Measurements from ENCODE around the gene ATG101. TPM values are rescaled to one million over a fixed set of nuclear protein-coding genes. Genes with fewer than 3 reads are reported as not detected.

The ATG101 gene
- total and polyA plus RNA-seq, 2 of the 13 experiments (the other 11 are each of a cell fraction or from before 2014, with no cell fraction given) = 58.2 to 67.7 TPM

GRCh38 chr12:52032804-52033445, 36.9 kb upstream of the ATG101 start:
- ChIA-PET CTCF (ENCODE audit: low intra/inter-chr PET ratio, low total read pairs) (no interaction called here), POLR2A (interaction anchor here (0.5 to 2.4 kb wide), 17 partner anchors 9 to 1237 kb away, joined by 3 to 34 read pairs (median 4); partner anchors contain the start of genes ATG101, KRT18 and NR4A1)
- H3K79me2 ChIP-seq (ENCODE audit: insufficient read depth, low read length) = no peaks in the 10 kb centered on the region
- peak overlapping the region; percentile 85 for H3K4me2 ChIP-seq (ENCODE audit: low read depth, low read length)
- H3K27ac ChIP-seq (ENCODE audit: extremely low read length, insufficient read depth, low read length) = no peak overlapping the region
- intact Hi-C loops (cut with micrococcal nuclease; ENCODE audit: unreplicated experiment) (no loop called here), in situ Hi-C loops (cut with HindIII; ENCODE audit: extremely low pct_ligation_motif_present, low pct_unique_long_range_greater_than_20kb) (no loop called here)
- no peaks in the 10 kb centered on the region for H4K20me1 ChIP-seq (ENCODE audit: insufficient read depth, low read length)
- DNase-seq (ENCODE audit: low spot score) (peak; percentile 90), ATAC-seq (peak; percentile 96), FAIRE-seq (peak; percentile 89)
- H3K9me3 ChIP-seq (ENCODE audit: low read length) = no peaks in the 10 kb centered on the region
- H3K4me3 ChIP-seq (replicated peaks in 1 of 3; ENCODE audit: insufficient read depth in 1 of 3, low read depth in 2 of 3, low read length in 3 of 3) = peak overlapping the region; percentile 31 to 51 (median 37); a peak in 5 of 6 replicates
- 5% methylated on average over 11 of the region's 48 CpGs for WGBS (ENCODE audit: low lambda C conversion rate)
- no peaks in the 10 kb centered on the region for H3K36me3 ChIP-seq (replicated peaks in 1 of 2; ENCODE audit: control insufficient read depth in 1 of 2, insufficient read depth in 2 of 2, low read length in 2 of 2)
- peaks cover 3 to 40% of the 10 kb centered on the region in 2 experiments; a peak in 4 of 5 replicates for H3K27me3 ChIP-seq (ENCODE audit: control insufficient read depth in 1 of 2, insufficient read depth in 2 of 2, low read length in 2 of 2)
- peak overlapping the region; percentile 20 for H2AFZ ChIP-seq (ENCODE audit: low read length)
- no TSS peak for BruUV-seq (replicated peaks)
- peaks cover 35% of the 10 kb centered on the region for H3K4me1 ChIP-seq (ENCODE audit: insufficient read depth, low read length)
- peak overlapping the region; percentile 64; the same call in 1 of the 2 replicates for H3K9ac ChIP-seq (ENCODE audit: insufficient read depth, low read depth, low read length)
- no peak for TF ChIP-seq ZNF775 (CRISPR knock-in tag; IDR thresholded peaks at IDR 0.05; ENCODE audit: borderline replicate concordance)
- TF ChIP-seq ZNF563 (CRISPR knock-in tag; IDR thresholded peaks at IDR 0.05) = no peak
- no peak for TF ChIP-seq ZNF850 (CRISPR knock-in tag; conservative IDR thresholded peaks at IDR 0.05)
- TF ChIP-seq, protein P1, sequence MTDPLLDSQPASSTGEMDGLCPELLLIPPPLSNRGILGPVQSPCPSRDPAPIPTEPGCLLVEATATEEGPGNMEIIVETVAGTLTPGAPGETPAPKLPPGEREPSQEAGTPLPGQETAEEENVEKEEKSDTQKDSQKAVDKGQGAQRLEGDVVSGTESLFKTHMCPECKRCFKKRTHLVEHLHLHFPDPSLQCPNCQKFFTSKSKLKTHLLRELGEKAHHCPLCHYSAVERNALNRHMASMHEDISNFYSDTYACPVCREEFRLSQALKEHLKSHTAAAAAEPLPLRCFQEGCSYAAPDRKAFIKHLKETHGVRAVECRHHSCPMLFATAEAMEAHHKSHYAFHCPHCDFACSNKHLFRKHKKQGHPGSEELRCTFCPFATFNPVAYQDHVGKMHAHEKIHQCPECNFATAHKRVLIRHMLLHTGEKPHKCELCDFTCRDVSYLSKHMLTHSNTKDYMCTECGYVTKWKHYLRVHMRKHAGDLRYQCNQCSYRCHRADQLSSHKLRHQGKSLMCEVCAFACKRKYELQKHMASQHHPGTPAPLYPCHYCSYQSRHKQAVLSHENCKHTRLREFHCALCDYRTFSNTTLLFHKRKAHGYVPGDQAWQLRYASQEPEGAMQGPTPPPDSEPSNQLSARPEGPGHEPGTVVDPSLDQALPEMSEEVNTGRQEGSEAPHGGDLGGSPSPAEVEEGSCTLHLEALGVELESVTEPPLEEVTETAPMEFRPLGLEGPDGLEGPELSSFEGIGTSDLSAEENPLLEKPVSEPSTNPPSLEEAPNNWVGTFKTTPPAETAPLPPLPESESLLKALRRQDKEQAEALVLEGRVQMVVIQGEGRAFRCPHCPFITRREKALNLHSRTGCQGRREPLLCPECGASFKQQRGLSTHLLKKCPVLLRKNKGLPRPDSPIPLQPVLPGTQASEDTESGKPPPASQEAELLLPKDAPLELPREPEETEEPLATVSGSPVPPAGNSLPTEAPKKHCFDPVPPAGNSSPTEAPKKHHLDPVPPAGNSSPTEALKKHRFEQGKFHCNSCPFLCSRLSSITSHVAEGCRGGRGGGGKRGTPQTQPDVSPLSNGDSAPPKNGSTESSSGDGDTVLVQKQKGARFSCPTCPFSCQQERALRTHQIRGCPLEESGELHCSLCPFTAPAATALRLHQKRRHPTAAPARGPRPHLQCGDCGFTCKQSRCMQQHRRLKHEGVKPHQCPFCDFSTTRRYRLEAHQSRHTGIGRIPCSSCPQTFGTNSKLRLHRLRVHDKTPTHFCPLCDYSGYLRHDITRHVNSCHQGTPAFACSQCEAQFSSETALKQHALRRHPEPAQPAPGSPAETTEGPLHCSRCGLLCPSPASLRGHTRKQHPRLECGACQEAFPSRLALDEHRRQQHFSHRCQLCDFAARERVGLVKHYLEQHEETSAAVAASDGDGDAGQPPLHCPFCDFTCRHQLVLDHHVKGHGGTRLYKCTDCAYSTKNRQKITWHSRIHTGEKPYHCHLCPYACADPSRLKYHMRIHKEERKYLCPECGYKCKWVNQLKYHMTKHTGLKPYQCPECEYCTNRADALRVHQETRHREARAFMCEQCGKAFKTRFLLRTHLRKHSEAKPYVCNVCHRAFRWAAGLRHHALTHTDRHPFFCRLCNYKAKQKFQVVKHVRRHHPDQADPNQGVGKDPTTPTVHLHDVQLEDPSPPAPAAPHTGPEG (CRISPR knock-in tag; IDR thresholded peaks at IDR 0.05) = no peak
- TF ChIP-seq, protein P2, sequence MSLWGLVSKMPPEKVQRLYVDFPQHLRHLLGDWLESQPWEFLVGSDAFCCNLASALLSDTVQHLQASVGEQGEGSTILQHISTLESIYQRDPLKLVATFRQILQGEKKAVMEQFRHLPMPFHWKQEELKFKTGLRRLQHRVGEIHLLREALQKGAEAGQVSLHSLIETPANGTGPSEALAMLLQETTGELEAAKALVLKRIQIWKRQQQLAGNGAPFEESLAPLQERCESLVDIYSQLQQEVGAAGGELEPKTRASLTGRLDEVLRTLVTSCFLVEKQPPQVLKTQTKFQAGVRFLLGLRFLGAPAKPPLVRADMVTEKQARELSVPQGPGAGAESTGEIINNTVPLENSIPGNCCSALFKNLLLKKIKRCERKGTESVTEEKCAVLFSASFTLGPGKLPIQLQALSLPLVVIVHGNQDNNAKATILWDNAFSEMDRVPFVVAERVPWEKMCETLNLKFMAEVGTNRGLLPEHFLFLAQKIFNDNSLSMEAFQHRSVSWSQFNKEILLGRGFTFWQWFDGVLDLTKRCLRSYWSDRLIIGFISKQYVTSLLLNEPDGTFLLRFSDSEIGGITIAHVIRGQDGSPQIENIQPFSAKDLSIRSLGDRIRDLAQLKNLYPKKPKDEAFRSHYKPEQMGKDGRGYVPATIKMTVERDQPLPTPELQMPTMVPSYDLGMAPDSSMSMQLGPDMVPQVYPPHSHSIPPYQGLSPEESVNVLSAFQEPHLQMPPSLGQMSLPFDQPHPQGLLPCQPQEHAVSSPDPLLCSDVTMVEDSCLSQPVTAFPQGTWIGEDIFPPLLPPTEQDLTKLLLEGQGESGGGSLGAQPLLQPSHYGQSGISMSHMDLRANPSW (CRISPR knock-in tag; IDR thresholded peaks at IDR 0.05; ENCODE audit: borderline replicate concordance) = no peak; the same call in 1 of the 2 replicates
- TF ChIP-seq NFE2L1 (CRISPR knock-in tag; IDR thresholded peaks at IDR 0.05; ENCODE audit: borderline replicate concordance) = no peak
- no peak for TF ChIP-seq RARG (CRISPR knock-in tag; IDR thresholded peaks at IDR 0.05; ENCODE audit: low read depth)
- TF ChIP-seq, protein P3, sequence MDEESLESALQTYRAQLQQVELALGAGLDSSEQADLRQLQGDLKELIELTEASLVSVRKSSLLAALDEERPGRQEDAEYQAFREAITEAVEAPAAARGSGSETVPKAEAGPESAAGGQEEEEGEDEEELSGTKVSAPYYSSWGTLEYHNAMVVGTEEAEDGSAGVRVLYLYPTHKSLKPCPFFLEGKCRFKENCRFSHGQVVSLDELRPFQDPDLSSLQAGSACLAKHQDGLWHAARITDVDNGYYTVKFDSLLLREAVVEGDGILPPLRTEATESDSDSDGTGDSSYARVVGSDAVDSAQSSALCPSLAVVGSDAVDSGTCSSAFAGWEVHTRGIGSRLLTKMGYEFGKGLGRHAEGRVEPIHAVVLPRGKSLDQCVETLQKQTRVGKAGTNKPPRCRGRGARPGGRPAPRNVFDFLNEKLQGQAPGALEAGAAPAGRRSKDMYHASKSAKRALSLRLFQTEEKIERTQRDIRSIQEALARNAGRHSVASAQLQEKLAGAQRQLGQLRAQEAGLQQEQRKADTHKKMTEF (CRISPR knock-in tag; IDR thresholded peaks at IDR 0.05) = peak; percentile 55; the same call in 1 of the 2 replicates
- no peak for TF ChIP-seq ZNF12 (CRISPR knock-in tag; IDR thresholded peaks at IDR 0.05)
- no peak for TF ChIP-seq ZFP36L1 (CRISPR knock-in tag; IDR thresholded peaks at IDR 0.05)

All from HepG2 (cell line).